T-helper 1 cell treated with Interleukin-12 subunit alpha and Interleukin-12 subunit beta and Interleukin-4 antibody, amounts not matched to agents 30 μg/mL and 1 μg/mL, for 36 hours (primary cell): ENCODE results near the gene RNASE7.

Experiments used
- H3K27ac Mint-ChIP-seq: one replicate; pipeline ENCODE4 v1.8.0; 2021; ENCODE audit warnings: mild to moderate bottlenecking, mixed read lengths
- H3K27me3 Mint-ChIP-seq: one replicate; pipeline ENCODE4 v1.8.0; 2021; ENCODE audit warnings: low read depth, mixed read lengths
- H3K36me3 Mint-ChIP-seq: one replicate; pipeline ENCODE4 v1.8.0; 2021; ENCODE audit warnings: low read depth, mixed read lengths
- H3K4me1 Mint-ChIP-seq: one replicate; pipeline ENCODE4 v1.8.0; 2021; ENCODE audit warnings: low read depth, mixed read lengths
- H3K4me3 Mint-ChIP-seq: one replicate; pipeline ENCODE4 v1.8.0; 2021; ENCODE audit warnings: mild to moderate bottlenecking, moderate library complexity, mixed read lengths
- H3K9me3 Mint-ChIP-seq: one replicate; pipeline ENCODE4 v1.8.0; 2021; ENCODE audit warnings: mixed read lengths

The RNASE7 gene

GRCh38 chr14:21017528-21018245 lies 24.5 kb upstream of the RNASE7 start:
- Mint-ChIP-seq H3K4me3 (no peak overlapping the region), H3K27ac (no peak overlapping the region), H3K9me3 (no peaks in the 10 kb centered on the region), H3K27me3 (peaks cover 28% of the 10 kb centered on the region), H3K4me1 (peaks cover 2% of the 10 kb centered on the region), H3K36me3 (no peaks in the 10 kb centered on the region)

GRCh38 chr14:21018286-21018685 lies 23.9 kb upstream of the RNASE7 start:
- Mint-ChIP-seq H3K36me3 (no peaks in the 10 kb centered on the region), H3K9me3 (no peaks in the 10 kb centered on the region), H3K27ac (no peak overlapping the region), H3K4me3 (no peak overlapping the region), H3K4me1 (peaks cover 2% of the 10 kb centered on the region), H3K27me3 (peaks cover 28% of the 10 kb centered on the region)

GRCh38 chr14:21018781-21019180 lies 23.4 kb upstream of the RNASE7 start:
- no peaks in the 10 kb centered on the region for H3K36me3 Mint-ChIP-seq
- H3K4me3 Mint-ChIP-seq = no peak overlapping the region
- peaks cover 33% of the 10 kb centered on the region for H3K27me3 Mint-ChIP-seq
- peaks cover 2% of the 10 kb centered on the region for H3K4me1 Mint-ChIP-seq
- H3K9me3 Mint-ChIP-seq = no peaks in the 10 kb centered on the region
- no peak overlapping the region for H3K27ac Mint-ChIP-seq

- Mint-ChIP-seq H3K9me3 (no peaks in the 10 kb centered on the region), H3K27me3 (peaks cover 35% of the 10 kb centered on the region), H3K4me3 (no peak overlapping the region), H3K27ac (no peak overlapping the region), H3K36me3 (no peaks in the 10 kb centered on the region), H3K4me1 (peaks cover 7% of the 10 kb centered on the region)
These were observed 22.8 kb upstream of the RNASE7 start for GRCh38 chr14:21019366-21019765.

GRCh38 chr14:21020977-21021545 lies 21.1 kb upstream of the RNASE7 start:
- no peaks in the 10 kb centered on the region for H3K9me3 Mint-ChIP-seq
- no peak overlapping the region for H3K27ac Mint-ChIP-seq
- no peaks in the 10 kb centered on the region for H3K36me3 Mint-ChIP-seq
- peaks cover 7% of the 10 kb centered on the region for H3K4me1 Mint-ChIP-seq
- no peak overlapping the region for H3K4me3 Mint-ChIP-seq
- H3K27me3 Mint-ChIP-seq = peaks cover 32% of the 10 kb centered on the region

GRCh38 chr14:21022686-21023085 lies 19.5 kb upstream of the RNASE7 start:
- Mint-ChIP-seq H3K27me3 (peaks cover 44% of the 10 kb centered on the region), H3K4me3 (peak overlapping the region; percentile 1)

GRCh38 chr14:21023174-21023573 lies 19.0 kb upstream of the RNASE7 start:
- H3K27ac Mint-ChIP-seq = no peak overlapping the region
- H3K9me3 Mint-ChIP-seq = no peaks in the 10 kb centered on the region
- H3K27me3 Mint-ChIP-seq = peaks cover 44% of the 10 kb centered on the region
- H3K36me3 Mint-ChIP-seq = no peaks in the 10 kb centered on the region
- H3K4me1 Mint-ChIP-seq = peaks cover 7% of the 10 kb centered on the region
- no peak overlapping the region for H3K4me3 Mint-ChIP-seq

More at GRCh38 chr14:21022686-21023085, 19.5 kb upstream of the RNASE7 start:
- H3K9me3 Mint-ChIP-seq = no peaks in the 10 kb centered on the region
- no peak overlapping the region for H3K27ac Mint-ChIP-seq
- H3K36me3 Mint-ChIP-seq = no peaks in the 10 kb centered on the region
- peaks cover 7% of the 10 kb centered on the region for H3K4me1 Mint-ChIP-seq

- Mint-ChIP-seq H3K27ac (no peak overlapping the region), H3K27me3 (peaks cover 44% of the 10 kb centered on the region), H3K4me1 (peaks cover 7% of the 10 kb centered on the region), H3K36me3 (no peaks in the 10 kb centered on the region), H3K4me3 (peak overlapping the region; percentile 75), H3K9me3 (no peaks in the 10 kb centered on the region)
These were observed 18.2 kb upstream of the RNASE7 start for GRCh38 chr14:21023817-21024584.

GRCh38 chr14:21024585-21025370 lies 17.4 kb upstream of the RNASE7 start, which contains the start of gene NDRG2:
TSS of gene NDRG2 (minus strand) at chr14:21025061. CDS start at chr14:21023315, 1,746 bp downstream.
- H3K36me3 Mint-ChIP-seq = no peaks in the 10 kb centered on the region
- H3K27ac Mint-ChIP-seq = no peak within 1 kb of the TSS

GRCh38 chr14:21025371-21026273 lies 16.5 kb upstream of the RNASE7 start:
- no peaks in the 10 kb centered on the region for H3K9me3 Mint-ChIP-seq

More at GRCh38 chr14:21024585-21025370, 17.4 kb upstream of the RNASE7 start, which contains the start of gene NDRG2:
- H3K9me3 Mint-ChIP-seq = no peaks in the 10 kb centered on the region
- H3K27me3 Mint-ChIP-seq = peaks cover 44% of the 10 kb centered on the region
- H3K4me1 Mint-ChIP-seq = peaks cover 7% of the 10 kb centered on the region
- peak within 1 kb of the TSS; percentile 79 for H3K4me3 Mint-ChIP-seq

GRCh38 chr14:21026274-21026987 lies 15.7 kb upstream of the RNASE7 start:
- no peaks in the 10 kb centered on the region for H3K36me3 Mint-ChIP-seq

More at GRCh38 chr14:21025371-21026273, 16.5 kb upstream of the RNASE7 start:
- peaks cover 44% of the 10 kb centered on the region for H3K27me3 Mint-ChIP-seq
- H3K27ac Mint-ChIP-seq = no peak overlapping the region
- peak overlapping the region; percentile 79 for H3K4me3 Mint-ChIP-seq
- H3K4me1 Mint-ChIP-seq = peaks cover 7% of the 10 kb centered on the region
- H3K36me3 Mint-ChIP-seq = no peaks in the 10 kb centered on the region

GRCh38 chr14:21026988-21027315 lies 15.2 kb upstream of the RNASE7 start:
- Mint-ChIP-seq H3K27ac (no peak overlapping the region), H3K27me3 (peaks cover 43% of the 10 kb centered on the region), H3K36me3 (no peaks in the 10 kb centered on the region), H3K4me3 (no peak overlapping the region), H3K4me1 (peaks cover 7% of the 10 kb centered on the region), H3K9me3 (no peaks in the 10 kb centered on the region)

More at GRCh38 chr14:21026274-21026987, 15.7 kb upstream of the RNASE7 start:
- peak overlapping the region; percentile 42 for H3K4me3 Mint-ChIP-seq
- H3K4me1 Mint-ChIP-seq = peaks cover 7% of the 10 kb centered on the region
- H3K27me3 Mint-ChIP-seq = peaks cover 43% of the 10 kb centered on the region
- no peaks in the 10 kb centered on the region for H3K9me3 Mint-ChIP-seq
- H3K27ac Mint-ChIP-seq = no peak overlapping the region

- H3K36me3 Mint-ChIP-seq = no peaks in the 10 kb centered on the region
- H3K27ac Mint-ChIP-seq = no peak within 1 kb of the TSS
- H3K4me3 Mint-ChIP-seq = no peak within 1 kb of the TSS
- peaks cover 27% of the 10 kb centered on the region for H3K27me3 Mint-ChIP-seq
- no peaks in the 10 kb centered on the region for H3K4me1 Mint-ChIP-seq
- H3K9me3 Mint-ChIP-seq = no peaks in the 10 kb centered on the region
These were observed 12.2 kb upstream of the RNASE7 start, which contains the start of gene TPPP2 for GRCh38 chr14:21029917-21030316. TSS of gene TPPP2 (plus strand) at chr14:21030217. CDS start at chr14:21030582, 365 bp downstream.
